Adipocyte (in vitro differentiated cells): ENCODE results near the gene BMP10.

Experiments used
- DNase-seq: peaks from one replicate; pipeline ENCODE4 v3.0.0-alpha.2; 2015; ENCODE audit warnings: low read depth
- H3K27me3 ChIP-seq: replicated peaks from 2 replicates; pipeline ENCODE4 v1.7.0; 2013; ENCODE audit warnings: mild to moderate bottlenecking, low read length, moderate library complexity; ENCODE audit not compliant: control insufficient read depth, insufficient read depth
- H3K36me3 ChIP-seq: 2 replicates; pipeline ENCODE4 v1.7.0; 2013; ENCODE audit warnings: low read length, mild to moderate bottlenecking, moderate library complexity; ENCODE audit not compliant: control insufficient read depth, insufficient read depth, severe bottlenecking
- H3K4me1 ChIP-seq: 2 replicates; pipeline ENCODE4 v1.7.0; 2013; ENCODE audit warnings: mild to moderate bottlenecking, low read length, moderate library complexity; ENCODE audit not compliant: control insufficient read depth, insufficient read depth
- H3K4me3 ChIP-seq: 2 replicates; pipeline ENCODE4 v1.7.0; 2013; ENCODE audit warnings: mild to moderate bottlenecking, low read length, moderate library complexity
- H3K9ac ChIP-seq: 2 replicates; pipeline ENCODE4 v1.7.0; 2013; ENCODE audit warnings: mild to moderate bottlenecking, low read length, moderate library complexity
- H3K9me3 ChIP-seq: 2 replicates; pipeline ENCODE4 v1.7.0; 2013; ENCODE audit warnings: mild to moderate bottlenecking, low read length, moderate library complexity; ENCODE audit not compliant: control insufficient read depth

The BMP10 gene, protein sequence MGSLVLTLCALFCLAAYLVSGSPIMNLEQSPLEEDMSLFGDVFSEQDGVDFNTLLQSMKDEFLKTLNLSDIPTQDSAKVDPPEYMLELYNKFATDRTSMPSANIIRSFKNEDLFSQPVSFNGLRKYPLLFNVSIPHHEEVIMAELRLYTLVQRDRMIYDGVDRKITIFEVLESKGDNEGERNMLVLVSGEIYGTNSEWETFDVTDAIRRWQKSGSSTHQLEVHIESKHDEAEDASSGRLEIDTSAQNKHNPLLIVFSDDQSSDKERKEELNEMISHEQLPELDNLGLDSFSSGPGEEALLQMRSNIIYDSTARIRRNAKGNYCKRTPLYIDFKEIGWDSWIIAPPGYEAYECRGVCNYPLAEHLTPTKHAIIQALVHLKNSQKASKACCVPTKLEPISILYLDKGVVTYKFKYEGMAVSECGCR

DNA sequence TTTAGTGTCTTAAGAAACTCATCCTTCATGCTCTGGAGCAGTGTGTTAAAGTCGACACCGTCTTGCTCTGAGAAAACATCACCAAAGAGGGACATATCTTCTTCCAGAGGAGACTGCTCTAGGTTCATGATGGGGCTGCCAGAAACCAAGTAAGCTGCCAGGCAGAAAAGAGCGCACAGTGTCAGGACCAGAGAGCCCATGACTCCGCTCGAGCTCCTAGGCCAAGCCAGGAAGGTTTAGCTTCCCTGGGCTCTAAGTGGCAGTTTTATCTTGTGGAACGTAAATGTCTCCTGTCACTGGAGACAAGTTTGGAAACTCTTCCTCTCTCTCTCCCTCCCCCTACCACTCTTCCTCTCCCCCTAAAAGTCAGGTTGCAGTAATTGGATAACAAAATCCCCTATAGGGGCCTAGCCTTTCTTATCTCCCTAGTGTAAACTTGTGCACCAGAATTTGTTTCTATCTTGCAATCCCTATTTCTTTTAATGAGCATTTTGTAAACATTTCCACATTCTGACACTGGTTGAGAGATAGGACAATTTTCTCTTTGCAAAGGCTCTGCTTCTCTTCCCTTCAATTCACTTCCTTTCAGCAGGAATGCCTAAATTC, at the start of gene BMP10:
TSS of gene BMP10 (minus strand) at position 239 of the 606 bp plus-strand sequence. CDS start at position 200, 39 bp downstream.
- Histone ChIP-seq H3K4me1 (no peaks in the 10 kb centered on the region), H3K9ac (no peak within 1 kb of the TSS), H3K36me3 (no peaks in the 10 kb centered on the region), H3K4me3 (no peak within 1 kb of the TSS), H3K27me3 (peaks cover 11% of the 10 kb centered on the region), H3K9me3 (no peaks in the 10 kb centered on the region)
- no peak for DNase-seq

DNA sequence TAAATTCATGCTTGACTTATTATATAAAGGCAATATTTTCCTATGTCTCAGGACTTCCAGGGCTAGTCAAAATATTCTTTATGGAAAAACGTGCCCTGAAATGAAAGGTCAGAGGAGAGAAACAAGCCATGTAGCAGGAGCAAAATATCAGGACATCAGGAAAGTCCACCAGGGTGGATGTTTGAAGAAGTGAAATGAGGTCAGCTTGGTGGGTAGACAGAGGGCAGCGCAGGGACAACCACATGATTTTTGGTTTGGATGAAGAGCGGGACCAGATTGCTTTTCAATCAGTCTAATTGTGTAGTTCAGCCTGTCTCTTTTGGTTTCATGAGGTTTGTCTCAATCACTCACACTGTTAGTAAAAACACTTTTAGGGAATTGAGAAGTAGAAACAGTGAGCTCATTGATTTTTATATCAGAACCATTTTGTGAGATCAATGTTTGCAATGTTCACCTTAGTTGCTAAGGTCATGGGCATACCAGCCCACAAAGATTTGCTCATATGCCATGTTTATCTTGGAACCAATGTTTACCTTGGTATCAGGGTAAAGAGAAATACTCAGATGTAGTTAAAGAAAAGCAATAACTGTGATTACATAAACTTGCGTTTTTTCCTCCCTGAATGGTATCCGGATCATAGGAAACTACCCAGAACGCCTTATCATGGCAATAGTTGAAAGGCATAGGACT, 49.4 kb upstream of the BMP10 start:
- DNase-seq = no peak
- no peaks in the 10 kb centered on the region for H3K36me3 ChIP-seq
- H3K4me1 ChIP-seq = peaks cover 6% of the 10 kb centered on the region
- H3K4me3 ChIP-seq = no peak overlapping the region
- H3K9ac ChIP-seq = no peak overlapping the region
- H3K27me3 ChIP-seq = no peaks in the 10 kb centered on the region
- no peaks in the 10 kb centered on the region for H3K9me3 ChIP-seq

DNA sequence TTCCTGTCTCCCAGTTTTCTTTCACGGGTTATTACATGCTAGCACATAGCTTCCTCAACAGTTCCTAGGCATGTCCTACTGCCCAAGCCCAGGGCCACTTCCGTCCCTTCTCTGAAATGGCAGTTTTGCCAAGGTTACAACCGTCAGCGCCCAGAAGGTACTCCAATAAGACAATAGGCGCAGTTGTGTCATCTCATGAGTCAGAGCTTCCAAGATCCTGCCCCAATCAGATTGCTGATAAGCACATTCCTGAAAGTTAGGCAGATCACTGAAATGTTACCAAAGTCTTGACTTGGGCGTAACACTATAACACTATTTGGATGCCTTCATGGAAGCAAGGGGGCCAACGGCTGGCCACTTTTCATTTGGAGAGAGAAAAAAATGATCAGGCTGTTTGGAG, 47.3 kb upstream of the BMP10 start:
- DNase-seq = no peak
- H3K9me3 ChIP-seq = no peaks in the 10 kb centered on the region
- no peak overlapping the region for H3K4me3 ChIP-seq
- H3K9ac ChIP-seq = no peak overlapping the region
- peaks cover 5% of the 10 kb centered on the region for H3K27me3 ChIP-seq
- peaks cover 4% of the 10 kb centered on the region for H3K4me1 ChIP-seq
- H3K36me3 ChIP-seq = no peaks in the 10 kb centered on the region

DNA sequence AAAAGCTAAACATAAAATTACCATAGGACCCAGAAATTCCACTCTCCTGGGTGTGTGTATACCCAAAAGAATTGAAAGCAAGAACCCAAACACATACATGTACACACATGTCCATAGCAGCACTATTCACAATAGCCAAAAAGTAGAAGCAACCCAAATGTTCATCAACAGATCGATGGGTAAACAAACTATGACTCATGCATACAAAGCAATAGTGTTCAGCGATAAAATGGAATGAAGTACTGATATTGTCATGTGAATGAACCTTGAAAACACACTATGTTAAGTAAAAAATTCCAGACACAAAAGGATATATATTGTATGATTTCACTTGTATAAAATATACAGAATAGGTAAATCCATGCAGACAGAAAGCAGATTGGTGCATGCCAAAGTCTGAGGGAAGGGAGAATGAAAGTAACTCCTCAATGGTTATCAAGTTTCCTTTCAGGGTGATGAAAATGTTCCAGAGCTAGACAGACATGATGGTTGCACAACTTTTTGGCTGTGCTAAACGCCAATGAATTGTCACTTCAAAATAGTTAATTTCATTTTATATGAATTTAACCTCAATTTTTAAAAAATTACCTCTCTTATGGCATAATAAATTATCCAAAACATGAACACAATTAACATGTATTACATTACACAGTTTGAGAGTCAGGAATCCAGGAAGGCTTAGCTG, 46.0 kb upstream of the BMP10 start:
- H3K9me3 ChIP-seq = no peaks in the 10 kb centered on the region
- peak; percentile 63 for DNase-seq
- H3K36me3 ChIP-seq = no peaks in the 10 kb centered on the region
- peaks cover 4% of the 10 kb centered on the region for H3K4me1 ChIP-seq
- H3K9ac ChIP-seq = no peak overlapping the region
- no peak overlapping the region for H3K4me3 ChIP-seq
- H3K27me3 ChIP-seq = peaks cover 5% of the 10 kb centered on the region

DNA sequence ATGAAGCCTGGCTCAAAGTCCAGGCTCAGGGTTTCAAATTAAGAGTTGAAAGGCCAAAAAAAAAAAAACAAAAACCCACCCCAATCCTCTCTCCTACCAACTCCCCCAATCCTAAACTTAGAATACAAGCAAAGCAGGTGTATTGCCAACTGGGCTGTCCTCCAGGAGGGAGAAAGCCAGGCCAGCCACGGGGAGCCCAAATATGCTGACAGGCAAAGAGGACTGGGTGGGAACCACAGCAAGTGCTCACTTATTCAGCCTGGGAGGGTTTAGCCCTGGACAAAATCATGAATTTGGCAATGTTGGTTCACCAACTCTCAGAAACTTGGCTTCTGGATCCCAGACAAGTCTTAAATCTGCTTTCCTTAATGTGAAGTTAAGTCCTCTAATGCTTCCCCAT, 45.0 kb upstream of the BMP10 start:
- Histone ChIP-seq H3K9me3 (no peaks in the 10 kb centered on the region), H3K4me1 (peaks cover 4% of the 10 kb centered on the region), H3K9ac (no peak overlapping the region), H3K4me3 (no peak overlapping the region), H3K36me3 (no peaks in the 10 kb centered on the region), H3K27me3 (peaks cover 5% of the 10 kb centered on the region)
- no peak for DNase-seq

DNA sequence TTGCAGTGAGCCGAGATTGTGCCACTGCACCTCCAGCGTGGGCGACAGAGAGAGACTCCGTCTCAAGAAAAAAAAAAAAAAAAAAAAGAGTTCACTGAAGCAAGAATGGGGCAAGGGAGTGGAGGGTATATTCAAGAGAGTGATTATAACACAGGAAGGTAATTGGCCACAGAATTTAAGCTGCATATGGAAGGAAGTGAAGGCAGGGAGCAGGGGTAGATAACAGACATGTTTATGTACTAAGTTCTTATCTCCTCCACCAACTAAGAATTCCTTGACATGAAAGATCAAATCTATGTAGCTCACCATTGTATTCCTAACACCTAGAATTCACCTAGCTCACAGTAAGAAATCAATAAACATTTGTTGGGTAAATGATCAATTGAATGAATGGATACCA, 44.2 kb upstream of the BMP10 start:
- Histone ChIP-seq H3K4me3 (no peak overlapping the region), H3K27me3 (peaks cover 5% of the 10 kb centered on the region), H3K36me3 (no peaks in the 10 kb centered on the region), H3K4me1 (peaks cover 4% of the 10 kb centered on the region), H3K9me3 (no peaks in the 10 kb centered on the region), H3K9ac (no peak overlapping the region)
- DNase-seq = no peak

DNA sequence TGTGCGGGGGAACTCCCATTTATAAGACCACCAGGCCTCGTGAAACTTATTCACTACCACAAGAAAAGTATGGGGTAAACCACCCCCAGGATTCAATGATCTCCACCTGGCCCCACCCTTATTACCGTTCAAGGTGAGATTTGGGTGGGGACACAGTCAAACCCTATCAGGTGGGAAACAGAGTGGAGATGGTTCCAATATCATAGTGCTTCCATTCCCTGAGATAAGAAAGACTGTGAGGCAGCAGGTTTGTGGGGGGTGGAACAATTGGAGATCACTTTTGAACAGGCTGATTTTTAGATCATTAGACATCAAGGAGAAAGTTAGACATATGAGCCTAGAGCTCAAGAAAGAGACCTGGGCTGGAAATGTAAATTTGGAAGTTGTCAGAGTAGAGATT, 42.2 kb upstream of the BMP10 start:
- H3K4me3 ChIP-seq = no peak overlapping the region
- H3K9me3 ChIP-seq = no peaks in the 10 kb centered on the region
- H3K36me3 ChIP-seq = no peaks in the 10 kb centered on the region
- H3K27me3 ChIP-seq = peaks cover 5% of the 10 kb centered on the region
- peaks cover 10% of the 10 kb centered on the region for H3K4me1 ChIP-seq
- no peak overlapping the region for H3K9ac ChIP-seq
- DNase-seq = no peak

DNA sequence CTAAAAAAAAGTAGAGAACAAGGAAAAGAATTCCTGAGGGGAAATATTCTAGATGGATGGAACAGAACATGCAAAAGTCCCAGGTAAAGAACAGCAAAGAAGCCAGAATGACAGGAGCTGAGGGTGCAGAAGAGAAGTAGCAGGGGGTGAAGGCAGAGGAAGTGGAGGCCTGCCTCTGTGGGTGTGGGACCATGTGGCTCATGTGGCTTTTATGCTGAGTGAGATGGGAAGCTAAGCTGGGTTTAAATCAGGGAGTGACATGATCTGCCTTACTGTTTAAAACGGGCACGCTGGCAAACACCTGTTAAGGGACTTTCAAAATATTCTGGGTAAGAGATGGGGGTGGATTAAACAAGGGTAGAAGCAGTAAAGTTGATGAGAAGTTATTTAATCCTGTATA, 41.5 kb upstream of the BMP10 start:
- Histone ChIP-seq H3K9ac (no peak overlapping the region), H3K27me3 (peaks cover 5% of the 10 kb centered on the region), H3K9me3 (no peaks in the 10 kb centered on the region), H3K4me1 (peaks cover 11% of the 10 kb centered on the region), H3K36me3 (no peaks in the 10 kb centered on the region), H3K4me3 (no peak overlapping the region)
- no peak for DNase-seq

DNA sequence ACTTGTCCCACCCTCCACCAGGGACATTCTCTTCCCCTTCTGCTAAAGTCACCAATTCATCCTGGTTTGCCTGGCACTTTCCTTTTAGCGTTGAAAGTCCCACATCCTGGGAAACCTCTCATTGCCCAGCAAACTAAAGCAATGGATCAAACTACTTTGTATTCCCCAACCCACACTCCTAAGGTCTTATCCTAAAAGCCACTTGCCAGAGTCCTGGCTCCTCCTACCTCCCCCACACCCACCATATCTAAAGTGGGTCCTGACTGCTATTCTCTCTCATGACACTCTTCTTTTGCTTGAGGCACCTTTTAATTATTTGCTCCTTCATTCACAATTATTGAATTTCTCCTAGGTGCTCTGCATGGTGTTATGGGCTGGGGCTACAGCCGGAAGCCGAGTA, 40.9 kb upstream of the BMP10 start:
- H3K27me3 ChIP-seq = peaks cover 5% of the 10 kb centered on the region
- peaks cover 11% of the 10 kb centered on the region for H3K4me1 ChIP-seq
- H3K9me3 ChIP-seq = no peaks in the 10 kb centered on the region
- H3K9ac ChIP-seq = no peak overlapping the region
- no peaks in the 10 kb centered on the region for H3K36me3 ChIP-seq
- H3K4me3 ChIP-seq = no peak overlapping the region
- DNase-seq = no peak

DNA sequence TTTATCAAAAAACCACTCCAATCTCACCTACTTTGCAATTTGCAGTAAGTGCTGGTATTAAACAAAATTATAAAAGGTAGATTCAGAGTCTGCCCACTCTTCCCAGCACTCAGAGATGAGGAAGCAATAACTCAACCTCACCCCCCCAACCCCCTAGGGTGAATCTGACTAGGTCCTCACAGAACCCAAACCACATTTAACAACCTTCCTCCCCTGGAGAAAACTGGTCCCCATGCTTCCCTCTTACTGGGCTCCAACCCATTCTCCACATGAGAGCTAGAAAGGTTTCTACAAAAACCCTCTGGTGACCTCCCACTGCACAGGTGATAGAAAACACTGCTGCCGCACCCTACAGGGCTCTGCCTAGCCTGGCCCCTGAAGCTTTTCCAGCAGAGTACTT, 40.5 kb upstream of the BMP10 start:
- no peak overlapping the region for H3K9ac ChIP-seq
- H3K9me3 ChIP-seq = no peaks in the 10 kb centered on the region
- DNase-seq = no peak
- H3K36me3 ChIP-seq = no peaks in the 10 kb centered on the region
- H3K4me1 ChIP-seq = peaks cover 11% of the 10 kb centered on the region
- H3K27me3 ChIP-seq = peaks cover 5% of the 10 kb centered on the region
- no peak overlapping the region for H3K4me3 ChIP-seq

DNA sequence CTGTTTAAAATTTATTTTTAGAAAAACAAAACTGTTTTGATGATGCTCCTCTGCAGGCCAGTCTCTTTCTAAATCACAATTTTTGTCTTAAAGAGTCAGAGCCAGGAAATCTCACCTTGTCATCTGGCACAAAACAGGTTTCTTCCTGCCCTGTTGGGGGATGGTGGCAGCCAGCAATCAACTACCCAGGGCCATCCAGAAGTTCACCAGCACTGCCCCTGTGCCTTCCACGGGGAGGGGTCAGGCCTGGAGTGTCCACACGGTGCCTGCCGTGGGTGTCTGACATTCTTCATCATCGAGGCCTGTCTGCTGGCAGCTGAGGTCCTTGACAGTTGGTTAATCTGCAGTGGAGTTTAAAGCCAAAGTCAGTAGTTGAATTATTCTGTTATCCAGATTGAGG, 40.0 kb upstream of the BMP10 start:
- no peak for DNase-seq
- Histone ChIP-seq H3K36me3 (no peaks in the 10 kb centered on the region), H3K27me3 (peaks cover 5% of the 10 kb centered on the region), H3K9me3 (no peaks in the 10 kb centered on the region), H3K4me3 (no peak overlapping the region), H3K9ac (no peak overlapping the region), H3K4me1 (peaks cover 10% of the 10 kb centered on the region)
